OCI-LY7 (cell line): Measurements from ENCODE around the gene CCDC66. TPM values are rescaled to one million over a fixed set of nuclear protein-coding genes. Genes with fewer than 3 reads are reported as not detected.

Source experiments
- BruUV-seq: library from RNA; stranded (reverse); fragments of 400-500 nt; replicated peaks from 2 replicates; lab custom pipeline; 2021; lab: Mats Ljungman, UMichigan
- CTCF ChIA-PET: fragments of 300-600 bp; sonication (Branson Sonifier 250); formaldehyde crosslinking; loops from one replicate; lab custom pipeline; 2022; ENCODE audit warnings: antibody characterized with exemption; ENCODE audit not compliant: unreplicated experiment; lab: Charles Lee
- POLR2A ChIA-PET: fragments of 300-600 bp; sonication (Branson Sonifier 250); formaldehyde crosslinking; loops from one replicate; lab custom pipeline; 2022; ENCODE audit warnings: antibody characterized with exemption; lab: Charles Lee
- DNase-seq: peaks from one replicate; pipeline ENCODE4 v3.0.0-alpha.2; 2015; ENCODE audit warnings: low spot score
- H2AFZ ChIP-seq: fragments of 200-600 bp; sonication (generic), shearing (Covaris generic); 2 replicates; pipeline ENCODE4 v1.6.1; 2014; ENCODE audit warnings: mild to moderate bottlenecking, antibody characterized with exemption, low read length, moderate library complexity
- H3K27ac ChIP-seq: fragments of 200-600 bp; sonication (generic); 2 replicates; pipeline ENCODE4 v1.5.1; 2014; ENCODE audit warnings: mixed run types, low read depth, mild to moderate bottlenecking, moderate library complexity, low read length, inconsistent platforms; ENCODE audit not compliant: poor library complexity, severe bottlenecking
- H3K36me3 ChIP-seq: fragments of 200-600 bp; sonication (generic); 2 replicates; pipeline ENCODE4 v1.6.1; 2014; ENCODE audit warnings: mild to moderate bottlenecking, antibody characterized with exemption, low read length, moderate library complexity, mixed read lengths; ENCODE audit not compliant: insufficient read depth
- H3K4me1 ChIP-seq: fragments of 200-600 bp; sonication (generic); 2 replicates; pipeline ENCODE4 v1.5.1; 2014; ENCODE audit warnings: mild to moderate bottlenecking, low read length; ENCODE audit not compliant: insufficient read depth, poor library complexity, severe bottlenecking
- H3K4me2 ChIP-seq: fragments of 200-600 bp; sonication (generic); 2 replicates; pipeline ENCODE4 v1.6.1; 2014; ENCODE audit warnings: mild to moderate bottlenecking, low read length
- H3K4me3 ChIP-seq: fragments of 200-600 bp; sonication (generic); 2 replicates; pipeline ENCODE4 v1.5.1; 2014; ENCODE audit warnings: mild to moderate bottlenecking, low read depth, low read length; ENCODE audit not compliant: poor library complexity, severe bottlenecking
- H3K79me2 ChIP-seq: fragments of 200-600 bp; sonication (generic); 2 replicates; pipeline ENCODE4 v1.6.1; 2016; ENCODE audit warnings: low read depth, mild to moderate bottlenecking, low read length, moderate library complexity, mixed read lengths; ENCODE audit not compliant: insufficient read depth
- H3K9me2 ChIP-seq: fragments of 200-600 bp; sonication (generic); 2 replicates; pipeline ENCODE4 v1.6.1; 2016; ENCODE audit warnings: mild to moderate bottlenecking, low read length, mixed read lengths; ENCODE audit not compliant: insufficient read depth
- H3K9me3 ChIP-seq: fragments of 200-600 bp; sonication (generic); 2 replicates; pipeline ENCODE4 v1.6.1; 2014; ENCODE audit warnings: mild to moderate bottlenecking, mixed run types, low read length, mixed read lengths
- H4K20me1 ChIP-seq: fragments of 200-600 bp; sonication (generic); 2 replicates; pipeline ENCODE4 v1.6.1; 2014; ENCODE audit warnings: mild to moderate bottlenecking, antibody characterized with exemption, low read length, moderate library complexity, mixed read lengths; ENCODE audit not compliant: insufficient read depth
- EZH2phosphoT487 ChIP-seq: fragments of 200-600 bp; sonication (generic); IDR thresholded peaks from 2 replicates; pipeline ENCODE4 v1.6.1; 2018; ENCODE audit warnings: low read depth, borderline replicate concordance, mild to moderate bottlenecking, mixed run types, antibody characterized with exemption, low read length, moderate library complexity, mixed read lengths
- intact Hi-C: fragments of 100-400 bp; cut with micrococcal nuclease; formaldehyde crosslinking; loops from one replicate; pipeline ENCODE4 v1.10.0; 2022; ENCODE audit not compliant: unreplicated experiment
- total RNA-seq, 2 experiments: library from RNA; depleted of rRNA in 1 of 2; stranded (reverse); fragments of >200 nt in 1 of 2; shearing (Covaris generic) in 1 of 2; gene quantifications; 2 replicates each; pipeline ENCODE4 v1.2.3, GENCODE V29; 2014 to 2022
- TF ChIP-seq, protein P1 (sequence below): fragments of 200-600 bp; sonication (generic); conservative IDR thresholded peaks from 2 replicates; pipeline ENCODE4 v1.5.1; 2014; ENCODE audit warnings: mild to moderate bottlenecking, antibody characterized with exemption, low read length, moderate library complexity, mixed read lengths

CCDC66 gene
- total RNA-seq, 2 experiments from 2014 or later = 39.6 to 59.2 TPM

DNA sequence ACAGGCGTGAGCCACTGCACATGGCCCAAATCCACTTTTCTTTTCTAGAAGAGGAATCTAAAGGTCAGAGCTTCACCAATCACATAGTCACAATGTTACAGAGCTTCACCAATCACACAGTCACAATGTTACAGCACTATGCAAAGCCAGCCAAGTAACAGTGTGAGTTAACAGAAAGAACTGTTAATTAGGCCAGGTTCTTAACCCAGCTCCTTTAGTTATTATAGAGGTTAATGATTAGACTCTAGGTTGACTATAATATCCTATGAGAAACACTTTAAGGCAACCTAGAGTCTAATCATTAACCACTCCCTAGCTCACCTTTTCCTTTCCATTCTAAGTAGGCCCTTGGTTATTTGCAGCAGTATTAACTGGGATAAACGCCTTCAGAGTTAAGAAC is 72.1 kb downstream of the CCDC66 start:
- no peaks in the 10 kb centered on the region for H3K9me2 ChIP-seq
- BruUV-seq = no TSS peak
- H3K27ac ChIP-seq = no peak overlapping the region
- no peaks in the 10 kb centered on the region for H4K20me1 ChIP-seq
- CTCF ChIA-PET = interaction anchor here (1.4 kb wide), 1 partner anchor 14 kb away, joined by 4 read pairs; no protein-coding TSS in a partner anchor
- no peaks in the 10 kb centered on the region for H3K4me1 ChIP-seq
- TF ChIP-seq, protein P1, sequence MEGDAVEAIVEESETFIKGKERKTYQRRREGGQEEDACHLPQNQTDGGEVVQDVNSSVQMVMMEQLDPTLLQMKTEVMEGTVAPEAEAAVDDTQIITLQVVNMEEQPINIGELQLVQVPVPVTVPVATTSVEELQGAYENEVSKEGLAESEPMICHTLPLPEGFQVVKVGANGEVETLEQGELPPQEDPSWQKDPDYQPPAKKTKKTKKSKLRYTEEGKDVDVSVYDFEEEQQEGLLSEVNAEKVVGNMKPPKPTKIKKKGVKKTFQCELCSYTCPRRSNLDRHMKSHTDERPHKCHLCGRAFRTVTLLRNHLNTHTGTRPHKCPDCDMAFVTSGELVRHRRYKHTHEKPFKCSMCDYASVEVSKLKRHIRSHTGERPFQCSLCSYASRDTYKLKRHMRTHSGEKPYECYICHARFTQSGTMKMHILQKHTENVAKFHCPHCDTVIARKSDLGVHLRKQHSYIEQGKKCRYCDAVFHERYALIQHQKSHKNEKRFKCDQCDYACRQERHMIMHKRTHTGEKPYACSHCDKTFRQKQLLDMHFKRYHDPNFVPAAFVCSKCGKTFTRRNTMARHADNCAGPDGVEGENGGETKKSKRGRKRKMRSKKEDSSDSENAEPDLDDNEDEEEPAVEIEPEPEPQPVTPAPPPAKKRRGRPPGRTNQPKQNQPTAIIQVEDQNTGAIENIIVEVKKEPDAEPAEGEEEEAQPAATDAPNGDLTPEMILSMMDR = no peak
- no peak for TF ChIP-seq EZH2phosphoT487
- intact Hi-C loops = no loop called here
- no peak overlapping the region for H3K4me2 ChIP-seq
- H3K9me3 ChIP-seq = no peaks in the 10 kb centered on the region
- no peak for DNase-seq
- no peak overlapping the region for H2AFZ ChIP-seq
- no peaks in the 10 kb centered on the region for H3K79me2 ChIP-seq
- H3K36me3 ChIP-seq = peaks cover 97% of the 10 kb centered on the region
- POLR2A ChIA-PET = interaction anchor here (0.6 to 2.5 kb wide), 6 partner anchors 11 to 1036 kb away, joined by 3 to 15 read pairs (median 3); no protein-coding TSS in a partner anchor
- no peak overlapping the region for H3K4me3 ChIP-seq

DNA sequence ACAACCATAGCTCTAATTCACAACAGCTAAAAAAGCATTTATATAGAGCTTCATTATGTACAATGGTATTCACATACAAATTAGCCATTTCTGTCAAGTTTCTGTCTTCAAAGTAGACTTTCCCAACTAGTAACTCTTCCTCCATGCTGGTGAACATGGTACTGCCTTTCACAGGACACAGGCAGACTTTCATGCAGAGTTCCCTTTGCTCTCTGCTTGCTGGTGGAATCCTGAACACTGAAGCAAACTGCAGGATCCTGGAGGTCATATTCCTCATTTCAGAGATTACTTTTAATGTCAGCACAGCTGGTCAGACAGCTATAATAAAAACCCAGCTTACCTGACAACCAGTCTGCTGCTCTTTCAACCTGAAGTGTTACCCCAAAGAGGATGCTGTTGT is 72.5 kb downstream of the CCDC66 start:
- POLR2A ChIA-PET = interaction anchor here (0.6 to 2.5 kb wide), 7 partner anchors 8 to 1037 kb away, joined by 3 to 15 read pairs (median 3); no protein-coding TSS in a partner anchor
- Histone ChIP-seq H2AFZ (no peak overlapping the region), H3K9me3 (no peaks in the 10 kb centered on the region), H3K4me3 (no peak overlapping the region), H3K79me2 (no peaks in the 10 kb centered on the region), H4K20me1 (no peaks in the 10 kb centered on the region), H3K4me2 (no peak overlapping the region), H3K36me3 (peaks cover 97% of the 10 kb centered on the region), H3K4me1 (no peaks in the 10 kb centered on the region), H3K9me2 (no peaks in the 10 kb centered on the region), H3K27ac (no peak overlapping the region)
- CTCF ChIA-PET = interaction anchor here (1.4 kb wide), 1 partner anchor 15 kb away, joined by 4 read pairs; no protein-coding TSS in a partner anchor
- no peak for TF ChIP-seq EZH2phosphoT487
- TF ChIP-seq, protein P1 = no peak
- no peak for DNase-seq
- BruUV-seq = no TSS peak
- intact Hi-C loops = no loop called here

DNA sequence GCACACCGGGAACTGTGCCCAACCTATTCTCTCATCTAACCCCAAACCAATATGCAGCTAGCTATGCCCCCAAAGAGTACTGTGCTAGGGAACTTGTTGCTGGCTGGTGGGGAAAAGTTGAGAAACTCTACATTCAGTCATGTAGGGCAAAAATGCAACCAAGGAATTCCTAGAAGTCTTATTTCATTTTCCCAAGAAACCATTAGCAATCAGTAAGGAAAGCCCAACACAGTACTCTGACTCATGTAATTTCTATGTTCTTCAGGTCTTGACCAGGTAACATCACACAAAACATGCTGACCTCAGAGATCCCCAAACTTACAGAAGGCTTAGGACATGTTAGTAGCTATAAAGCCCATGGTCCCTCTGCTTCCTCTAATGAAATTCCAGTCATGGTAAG is 74.0 kb downstream of the CCDC66 start:
- DNase-seq = no peak
- TF ChIP-seq EZH2phosphoT487 = no peak
- TF ChIP-seq, protein P1 = no peak
- Histone ChIP-seq H3K27ac (no peak overlapping the region), H3K4me1 (no peaks in the 10 kb centered on the region), H3K4me3 (no peak overlapping the region), H3K36me3 (peaks cover 97% of the 10 kb centered on the region), H4K20me1 (no peaks in the 10 kb centered on the region), H3K9me2 (no peaks in the 10 kb centered on the region), H3K4me2 (no peak overlapping the region), H3K79me2 (no peaks in the 10 kb centered on the region), H2AFZ (no peak overlapping the region), H3K9me3 (no peaks in the 10 kb centered on the region)
- CTCF ChIA-PET = no interaction called here
- BruUV-seq = no TSS peak
- POLR2A ChIA-PET = no interaction called here
- intact Hi-C loops = no loop called here
